Activated CD8-positive, alpha-beta memory T cell treated with anti-CD3 and anti-CD28 coated beads, Interleukin-2, amount 10 ng/mL, durations not matched to agents 7 days and 5 days (primary cell): ENCODE data around the gene FOXL1. TPM values are rescaled to one million over a fixed set of nuclear protein-coding genes. Genes with fewer than 3 reads are reported as not detected.

Source experiments
- ATAC-seq: fragments of 150-1000 bp; cut with Tn5 transposase; one replicate; pipeline ENCODE4 v1.10.0; 2021; ENCODE audit warnings: moderate library complexity
- CTCF ChIA-PET: fragments of 350-600 bp; sonication (Branson Sonifier 250); formaldehyde crosslinking; loops from one replicate; lab custom pipeline; 2021; ENCODE audit warnings: antibody characterized with exemption; lab: Charles Lee
- DNase-seq: peaks from one replicate; pipeline ENCODE4 v3.0.0-alpha.2; 2020
- H3K27ac Mint-ChIP-seq: one replicate; pipeline ENCODE4 v1.8.0; 2021; ENCODE audit warnings: mild to moderate bottlenecking, mixed read lengths
- H3K27me3 Mint-ChIP-seq: one replicate; pipeline ENCODE4 v1.8.0; 2021; ENCODE audit warnings: mixed read lengths
- H3K36me3 Mint-ChIP-seq: one replicate; pipeline ENCODE4 v1.8.0; 2021; ENCODE audit warnings: mild to moderate bottlenecking, mixed read lengths
- H3K4me1 Mint-ChIP-seq: one replicate; pipeline ENCODE4 v1.8.0; 2021; ENCODE audit warnings: mixed read lengths
- H3K4me3 Mint-ChIP-seq: one replicate; pipeline ENCODE4 v1.8.0; 2021; ENCODE audit warnings: mild to moderate bottlenecking, moderate library complexity, mixed read lengths
- H3K9me3 Mint-ChIP-seq: one replicate; pipeline ENCODE4 v1.8.0; 2022; ENCODE audit warnings: low read depth, mixed read lengths
- total RNA-seq, 2 experiments: library from RNA; stranded (reverse); gene quantifications; one replicate each; pipeline ENCODE4 v1.2.3, GENCODE V29; 2021

The FOXL1 gene
- total RNA-seq, 2 experiments from 2014 or later, result not detected

DNA sequence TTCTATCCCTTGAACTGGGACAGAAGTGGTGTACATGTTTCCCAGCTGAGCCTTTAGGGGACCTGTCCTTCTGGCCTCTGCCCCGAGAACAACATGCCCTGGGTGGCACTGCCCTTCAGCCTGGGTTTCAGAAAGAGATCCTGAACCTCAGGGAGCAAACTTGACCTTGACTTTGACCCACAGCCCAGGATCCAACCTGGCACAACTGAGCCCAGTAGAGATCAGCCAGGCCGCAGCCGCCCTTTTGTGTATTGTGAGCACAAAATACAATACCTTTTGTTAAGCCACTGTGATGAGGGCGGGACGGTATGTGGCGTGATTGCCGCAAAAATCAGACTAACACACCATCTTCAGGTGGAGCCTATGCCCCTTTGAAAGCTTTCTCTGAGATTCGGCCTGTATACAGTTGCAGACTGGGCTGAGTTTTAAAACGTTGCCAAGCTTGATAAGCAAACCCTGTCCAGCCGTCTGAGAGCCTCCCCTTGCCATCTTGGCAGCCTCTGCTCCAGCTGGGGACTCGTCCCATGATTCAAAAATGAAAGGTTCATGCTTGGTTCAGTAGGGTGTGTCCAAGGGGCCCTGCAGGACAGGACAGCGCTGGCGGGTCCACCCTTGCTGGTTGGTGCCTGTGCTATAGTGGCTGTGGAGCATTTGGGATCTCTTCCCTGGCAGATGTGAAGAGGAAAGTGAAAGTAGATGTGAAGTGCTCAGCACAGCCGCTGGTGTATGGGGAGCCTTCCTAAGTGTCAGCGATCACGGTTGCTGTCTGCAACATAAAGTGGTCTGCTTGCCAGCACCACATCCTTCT is 40.3 kb downstream of the FOXL1 start:
- Mint-ChIP-seq H3K36me3 (no peaks in the 10 kb centered on the region), H3K4me3 (no peak overlapping the region), H3K27ac (no peak overlapping the region), H3K9me3 (no peaks in the 10 kb centered on the region), H3K27me3 (no peaks in the 10 kb centered on the region), H3K4me1 (no peaks in the 10 kb centered on the region)
- DNase-seq, result no peak
- no peak for ATAC-seq
- CTCF ChIA-PET, result no interaction called here

DNA sequence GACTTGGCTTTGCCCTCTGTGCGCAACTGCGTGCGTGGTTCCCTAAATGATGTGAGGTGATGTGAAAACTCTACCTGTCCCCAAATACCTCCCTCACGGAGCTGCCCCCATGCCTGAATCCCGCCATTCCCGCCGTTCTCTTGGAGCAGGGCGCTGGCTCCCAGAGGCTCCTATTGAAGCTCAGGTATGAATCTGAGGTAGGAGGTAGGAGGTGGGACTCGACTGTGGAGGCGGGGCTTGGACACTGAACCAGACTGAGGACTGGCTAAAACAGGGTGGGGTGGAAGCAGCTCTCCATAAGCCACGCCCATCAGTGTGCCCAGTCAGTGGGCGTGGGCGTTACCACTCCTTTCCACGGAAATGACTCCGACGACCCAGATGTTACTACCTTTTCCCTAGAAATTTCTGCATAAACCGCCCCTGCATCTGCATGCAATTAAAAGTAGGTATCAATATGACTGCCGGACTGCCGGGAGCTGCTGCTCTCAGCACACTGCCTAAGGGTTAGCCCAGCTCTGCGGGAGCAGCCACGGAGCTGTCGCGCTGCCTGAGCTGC is 41.0 kb downstream of the FOXL1 start:
- DNase-seq (no peak), ATAC-seq (no peak)
- no peak overlapping the region for H3K4me3 Mint-ChIP-seq
- CTCF ChIA-PET, result no interaction called here
- H3K36me3 Mint-ChIP-seq, result no peaks in the 10 kb centered on the region
- no peaks in the 10 kb centered on the region for H3K9me3 Mint-ChIP-seq
- H3K4me1 Mint-ChIP-seq, result no peaks in the 10 kb centered on the region
- H3K27ac Mint-ChIP-seq, result no peak overlapping the region
- H3K27me3 Mint-ChIP-seq, result no peaks in the 10 kb centered on the region

DNA sequence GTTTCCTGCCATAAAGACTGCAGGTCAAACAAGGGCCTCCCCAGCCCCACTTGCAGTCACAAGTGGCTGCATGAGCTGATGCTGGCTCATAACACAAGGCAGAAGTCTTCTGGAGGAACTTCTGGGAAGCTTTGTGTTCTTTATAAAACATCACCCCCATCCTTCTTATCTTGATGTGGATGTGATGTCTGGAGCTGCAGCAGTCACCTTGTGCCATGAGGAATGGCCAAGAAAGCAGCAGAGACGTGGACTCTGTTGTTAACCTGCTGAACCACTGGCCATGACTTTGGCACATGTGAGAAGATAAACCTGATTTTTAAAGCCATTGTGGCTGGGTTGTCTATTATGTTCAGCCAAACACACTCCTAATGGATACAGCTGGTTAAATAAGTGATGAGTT is 41.8 kb downstream of the FOXL1 start:
- no peaks in the 10 kb centered on the region for H3K4me1 Mint-ChIP-seq
- no peak overlapping the region for H3K27ac Mint-ChIP-seq
- H3K27me3 Mint-ChIP-seq, result no peaks in the 10 kb centered on the region
- no peaks in the 10 kb centered on the region for H3K36me3 Mint-ChIP-seq
- no peak overlapping the region for H3K4me3 Mint-ChIP-seq
- no peak for ATAC-seq
- CTCF ChIA-PET, result no interaction called here
- DNase-seq, result no peak
- H3K9me3 Mint-ChIP-seq, result no peaks in the 10 kb centered on the region

DNA sequence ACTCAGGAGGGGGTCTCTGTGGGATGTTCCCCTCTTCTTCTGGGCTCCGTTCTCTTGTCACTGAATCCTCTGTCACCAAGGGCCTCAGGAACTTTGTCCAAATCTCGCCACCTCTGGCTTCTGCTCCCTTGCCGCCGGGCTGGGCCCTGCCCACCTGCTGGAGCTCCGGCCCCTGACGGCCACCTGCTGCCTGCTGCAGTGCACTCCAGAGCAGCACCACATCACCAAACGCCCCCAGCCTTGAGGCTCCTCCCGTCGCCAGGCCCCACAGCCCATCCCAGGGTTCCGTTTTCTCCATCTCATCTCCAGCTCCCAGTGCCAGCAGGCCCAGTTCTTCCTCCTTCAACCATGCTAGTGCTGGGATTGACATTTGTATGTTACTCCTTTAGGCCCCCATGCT is 43.6 kb downstream of the FOXL1 start:
- no peaks in the 10 kb centered on the region for H3K36me3 Mint-ChIP-seq
- ATAC-seq, result no peak
- CTCF ChIA-PET, result no interaction called here

DNA sequence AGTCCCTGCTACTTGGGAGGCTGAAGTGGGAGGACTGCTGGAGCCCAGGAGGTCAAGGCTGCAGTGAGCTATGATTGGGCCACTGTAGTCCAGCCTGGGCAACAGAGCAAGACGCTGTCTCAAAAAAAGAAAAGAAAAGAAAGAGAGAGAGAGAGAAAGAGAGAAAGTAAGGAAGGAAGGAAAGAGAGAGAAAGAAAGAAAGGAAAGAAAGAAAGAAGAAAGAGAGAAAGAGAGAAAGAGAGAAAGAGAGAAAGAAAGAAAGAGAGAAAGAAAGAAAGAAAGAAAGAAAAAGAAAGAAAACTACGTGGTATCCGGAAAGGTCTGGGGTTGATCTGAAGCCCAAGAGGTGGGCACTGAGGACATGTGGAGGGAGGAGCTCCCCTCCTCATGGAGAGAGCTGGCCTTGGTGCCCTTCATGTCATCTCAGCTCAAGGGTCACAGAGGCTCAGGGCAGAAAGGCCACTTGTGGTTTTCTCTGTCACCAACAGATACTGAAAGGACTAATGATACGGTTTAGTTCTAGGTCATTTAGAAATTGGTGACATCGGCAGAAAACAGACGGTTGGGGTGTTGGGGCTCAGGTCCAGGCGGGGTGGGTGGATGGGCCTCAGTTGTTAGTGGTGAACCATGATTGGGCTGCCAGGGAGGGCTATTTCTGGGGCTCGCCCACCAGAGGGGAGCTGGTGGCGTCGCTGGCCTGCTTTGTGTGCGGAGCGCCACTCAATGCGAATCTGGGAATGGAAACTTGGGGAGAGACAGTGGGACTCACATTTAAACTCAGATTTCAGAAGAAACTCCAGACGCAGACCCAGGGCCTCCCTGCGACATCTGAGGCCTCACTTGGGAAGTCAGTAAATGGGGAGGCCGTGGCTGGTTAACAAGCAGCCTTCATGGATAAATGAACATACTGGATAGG is 44.6 kb downstream of the FOXL1 start:
- Mint-ChIP-seq H3K36me3 (no peaks in the 10 kb centered on the region), H3K9me3 (no peaks in the 10 kb centered on the region), H3K27me3 (no peaks in the 10 kb centered on the region), H3K4me1 (no peaks in the 10 kb centered on the region), H3K27ac (no peak overlapping the region), H3K4me3 (no peak overlapping the region)
- ATAC-seq (no peak), DNase-seq (no peak)
- CTCF ChIA-PET, result no interaction called here

More for the DNA sequence above, 43.6 kb downstream of the FOXL1 start:
- H3K4me1 Mint-ChIP-seq, result no peaks in the 10 kb centered on the region
- no peaks in the 10 kb centered on the region for H3K27me3 Mint-ChIP-seq
- no peak overlapping the region for H3K27ac Mint-ChIP-seq
- H3K9me3 Mint-ChIP-seq, result no peaks in the 10 kb centered on the region
- no peak for DNase-seq
- H3K4me3 Mint-ChIP-seq, result no peak overlapping the region

DNA sequence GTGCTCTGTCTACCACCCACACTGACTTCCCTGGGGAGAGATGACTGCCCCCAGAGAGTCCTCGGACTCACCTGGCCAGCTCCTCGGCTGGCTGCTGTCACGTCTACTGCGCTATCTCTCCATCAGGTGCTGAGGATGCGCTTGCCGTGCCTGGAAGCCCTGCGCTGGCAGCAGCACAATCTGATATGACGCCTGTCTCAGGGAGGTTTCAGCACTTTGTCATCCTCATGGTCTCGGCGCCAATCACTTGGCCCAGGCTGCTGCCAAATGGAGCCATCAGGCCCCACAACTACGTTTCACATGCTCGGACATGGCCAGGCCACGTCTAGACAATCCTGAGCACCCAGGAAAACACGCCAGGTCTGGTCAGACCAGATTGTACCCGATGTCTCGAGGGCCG is 46.7 kb downstream of the FOXL1 start:
- no peak overlapping the region for H3K27ac Mint-ChIP-seq

DNA sequence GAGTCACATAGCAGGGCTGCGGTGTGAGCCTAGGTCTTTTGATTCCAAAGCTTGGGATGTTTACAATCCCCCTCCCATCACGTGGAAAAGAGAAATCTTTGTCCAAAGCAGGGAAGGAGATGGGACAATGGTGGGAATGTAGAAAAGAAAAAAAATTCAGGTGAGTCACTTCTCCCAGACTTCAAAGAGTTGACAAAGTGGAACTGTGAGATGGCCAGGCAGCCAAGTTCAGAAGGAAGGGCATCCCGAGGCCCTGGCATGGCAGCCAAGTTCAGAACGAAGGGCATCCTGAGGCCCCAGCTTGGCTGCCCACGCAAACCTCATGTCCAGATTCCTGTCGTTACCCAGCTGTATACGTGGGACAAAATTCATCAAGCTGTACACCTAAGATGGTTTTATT is 47.5 kb downstream of the FOXL1 start:
- Mint-ChIP-seq H3K9me3 (no peaks in the 10 kb centered on the region), H3K4me3 (no peak overlapping the region), H3K4me1 (no peaks in the 10 kb centered on the region), H3K36me3 (no peaks in the 10 kb centered on the region), H3K27me3 (no peaks in the 10 kb centered on the region), H3K27ac (no peak overlapping the region)
- DNase-seq, result no peak
- CTCF ChIA-PET, result no interaction called here
- ATAC-seq, result no peak

More for the DNA sequence above, 46.7 kb downstream of the FOXL1 start:
- DNase-seq (no peak), ATAC-seq (no peak)
- CTCF ChIA-PET, result no interaction called here
- Mint-ChIP-seq H3K4me1 (no peaks in the 10 kb centered on the region), H3K36me3 (no peaks in the 10 kb centered on the region), H3K9me3 (no peaks in the 10 kb centered on the region), H3K4me3 (no peak overlapping the region), H3K27me3 (no peaks in the 10 kb centered on the region)

DNA sequence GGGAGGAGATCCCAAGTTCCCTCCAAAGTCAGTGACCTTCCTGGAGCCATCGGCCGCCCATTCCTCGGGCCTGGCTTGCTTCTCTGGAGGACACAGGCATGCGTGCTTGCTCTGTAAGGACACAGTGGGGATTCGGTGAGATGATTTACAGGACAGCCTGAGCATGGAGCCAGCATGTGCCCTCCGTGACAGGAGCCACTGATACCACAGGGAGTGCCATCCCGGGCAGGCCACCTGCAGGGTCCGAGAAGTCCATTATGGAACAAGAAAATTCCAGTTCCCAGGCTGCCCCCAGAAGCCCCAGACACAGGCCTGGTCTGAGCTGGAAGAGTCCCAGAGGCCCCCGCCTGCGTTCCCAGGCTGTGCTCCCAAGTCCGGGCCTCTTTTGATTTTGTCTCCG is 47.9 kb downstream of the FOXL1 start:
- no peak for ATAC-seq
- H3K27ac Mint-ChIP-seq, result no peak overlapping the region
- no peaks in the 10 kb centered on the region for H3K36me3 Mint-ChIP-seq
- DNase-seq, result no peak
- H3K9me3 Mint-ChIP-seq, result no peaks in the 10 kb centered on the region
- H3K4me1 Mint-ChIP-seq, result peaks cover under 1% of the 10 kb centered on the region
- CTCF ChIA-PET, result no interaction called here
- no peak overlapping the region for H3K4me3 Mint-ChIP-seq
- H3K27me3 Mint-ChIP-seq, result no peaks in the 10 kb centered on the region

DNA sequence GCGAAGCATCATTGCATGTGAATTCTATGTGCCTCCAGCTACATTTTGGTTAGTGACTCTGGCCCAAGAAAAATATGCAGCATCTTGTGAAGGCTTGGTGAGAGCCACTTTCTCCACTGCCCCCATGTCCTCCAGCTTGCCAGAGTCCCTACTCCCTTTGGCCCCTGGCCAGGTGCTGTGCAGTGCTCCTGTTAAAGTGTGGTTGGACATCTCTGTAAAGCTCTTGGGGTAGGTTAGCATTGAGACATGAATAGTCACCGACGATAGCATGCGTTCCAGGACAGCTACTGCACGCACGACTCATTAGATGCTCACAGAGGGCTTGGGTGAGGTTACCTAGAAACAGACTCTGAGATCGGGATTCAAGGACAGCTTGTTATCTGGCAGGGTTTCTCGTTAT is 48.6 kb downstream of the FOXL1 start:
- H3K36me3 Mint-ChIP-seq, result no peaks in the 10 kb centered on the region
- CTCF ChIA-PET, result no interaction called here
- peaks cover 6% of the 10 kb centered on the region for H3K4me1 Mint-ChIP-seq
- H3K4me3 Mint-ChIP-seq, result no peak overlapping the region
- DNase-seq, result no peak
- ATAC-seq, result no peak
- no peaks in the 10 kb centered on the region for H3K9me3 Mint-ChIP-seq
- H3K27ac Mint-ChIP-seq, result no peak overlapping the region
- H3K27me3 Mint-ChIP-seq, result no peaks in the 10 kb centered on the region

DNA sequence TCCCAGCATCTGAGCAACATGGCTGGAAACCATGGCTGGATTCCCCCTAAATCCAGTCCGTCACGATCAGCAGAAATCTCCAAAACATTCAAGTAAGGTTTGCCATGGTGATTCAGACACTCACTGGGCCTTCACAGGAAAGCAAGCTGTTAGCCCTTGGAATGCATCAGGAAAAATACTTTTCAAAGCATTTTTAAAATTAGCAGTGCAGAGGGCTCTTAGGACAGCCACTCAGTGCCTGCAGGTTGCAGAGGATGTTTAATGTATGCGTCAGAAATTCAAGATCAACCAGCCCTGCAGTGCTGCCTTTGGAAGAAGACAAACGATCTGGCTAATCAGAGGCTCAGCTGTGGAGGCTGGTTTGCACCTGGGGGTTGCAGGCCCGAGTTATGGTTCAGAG is 50.3 kb downstream of the FOXL1 start:
- Mint-ChIP-seq H3K4me3 (no peak overlapping the region), H3K36me3 (no peaks in the 10 kb centered on the region), H3K27me3 (peaks cover 4% of the 10 kb centered on the region), H3K4me1 (peaks cover 6% of the 10 kb centered on the region), H3K27ac (no peak overlapping the region), H3K9me3 (no peaks in the 10 kb centered on the region)
- DNase-seq (no peak), ATAC-seq (no peak)
- CTCF ChIA-PET, result no interaction called here

DNA sequence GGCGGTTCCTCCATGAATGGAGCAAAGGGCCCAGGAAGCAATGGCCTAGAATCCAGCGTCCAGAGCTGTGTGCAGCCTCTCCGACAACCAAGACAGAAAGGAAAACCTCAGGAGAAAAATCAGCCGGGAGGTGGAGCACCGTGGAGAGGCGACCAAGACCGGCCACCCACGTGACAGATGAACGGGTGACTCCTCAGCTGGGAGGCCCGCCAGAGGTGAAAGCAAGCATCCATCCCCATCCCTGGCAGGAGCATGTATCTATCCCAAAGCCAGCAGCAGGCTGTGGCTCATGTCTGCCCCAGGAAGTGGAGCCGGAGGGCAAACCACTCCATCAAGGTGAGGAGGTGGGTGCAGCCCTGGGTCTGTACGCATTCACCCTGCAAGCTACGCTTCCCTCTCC is 52.1 kb downstream of the FOXL1 start:
- no peaks in the 10 kb centered on the region for H3K9me3 Mint-ChIP-seq
- no peaks in the 10 kb centered on the region for H3K36me3 Mint-ChIP-seq
- ATAC-seq (no peak), DNase-seq (no peak)
- H3K27ac Mint-ChIP-seq, result no peak overlapping the region
- no peak overlapping the region for H3K4me3 Mint-ChIP-seq
- H3K4me1 Mint-ChIP-seq, result peaks cover 6% of the 10 kb centered on the region
- H3K27me3 Mint-ChIP-seq, result peaks cover 4% of the 10 kb centered on the region
- CTCF ChIA-PET, result no interaction called here

DNA sequence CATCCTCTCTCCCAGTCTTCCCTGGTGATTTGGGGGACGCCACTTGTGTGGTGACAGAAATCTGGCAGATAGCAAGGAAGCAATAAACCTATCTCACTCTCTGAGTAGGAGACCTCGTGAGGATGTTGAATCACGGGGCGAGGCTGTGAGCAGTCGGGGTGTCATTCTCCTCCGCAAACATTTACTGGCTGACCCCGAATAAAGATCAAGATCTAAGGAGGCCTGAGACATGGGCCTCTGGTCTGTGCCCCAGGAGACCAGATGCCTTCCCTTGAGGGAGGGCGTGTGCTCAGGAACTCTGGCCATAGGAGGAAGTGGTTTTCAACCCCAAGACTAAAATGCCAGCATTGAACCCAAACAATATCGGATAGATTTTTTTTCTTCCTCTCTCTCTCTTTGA is 53.1 kb downstream of the FOXL1 start:
- Mint-ChIP-seq H3K36me3 (no peaks in the 10 kb centered on the region), H3K4me3 (no peak overlapping the region), H3K27ac (no peak overlapping the region), H3K27me3 (peaks cover 4% of the 10 kb centered on the region), H3K9me3 (no peaks in the 10 kb centered on the region), H3K4me1 (peaks cover 6% of the 10 kb centered on the region)
- DNase-seq, result no peak
- ATAC-seq, result no peak
- CTCF ChIA-PET, result no interaction called here
